Measurements from ENCODE around the gene ST3GAL5. TPM values are rescaled to one million over a fixed set of nuclear protein-coding genes. Genes with fewer than 3 reads are reported as not detected.

The ST3GAL5 gene
- polyA plus RNA-seq, 1 of the 3 experiments (the other 2 are of a cell fraction): 37.6 TPM

GRCh38 chr2:85873679-85874078 lies 15.1 kb downstream of the ST3GAL5 start:
- CTCF ChIA-PET: interaction anchor here (1.1 kb wide), 1 partner anchor 14 kb away, joined by 3 read pairs; no protein-coding TSS in a partner anchor
- no peaks in the 10 kb centered on the region for H3K9me3 ChIP-seq
- DNase-seq: peak; percentile 25

GRCh38 chr2:85872536-85873161 lies 16.1 kb downstream of the ST3GAL5 start:
- Histone ChIP-seq H3K4me2 (no peak overlapping the region), H4K20me1 (ENCODE audit: insufficient read depth) (0 out of 2 replicates have a peak, but pooled peaks cover 8% of the 10 kb centered on the region), H3K9ac (no peak overlapping the region), H3K36me3 (replicated peaks in 1 of 2; ENCODE audit: control insufficient read depth in 1 of 2, insufficient read depth in 2 of 2, low read length in 1 of 2) (peaks cover 4 to 10% of the 10 kb centered on the region in 2 experiments), H2AFZ (ENCODE audit: low read depth) (no peak overlapping the region), H3K9me3 (no peaks in the 10 kb centered on the region), H3K79me2 (ENCODE audit: insufficient read depth) (peaks cover 31% of the 10 kb centered on the region; the same call in 1 of the 2 replicates), H3F3A (replicated peaks; ENCODE audit: insufficient read depth) (no peaks in the 10 kb centered on the region), H3K27me3 (ENCODE audit: insufficient read depth) (no peaks in the 10 kb centered on the region), H3K4me1 (ENCODE audit: control insufficient read depth in 1 of 2, insufficient read depth in 2 of 2, low read depth in 1 of 2, low read length in 1 of 2) (no peaks in the 10 kb centered on the region; a peak in 1 of 4 replicates), H3K27ac (ENCODE audit: low read depth in 2 of 2, low read length in 1 of 2) (no peak overlapping the region), H3K4me3 (ENCODE audit: low read depth in 2 of 2, low read length in 1 of 2) (no peak overlapping the region), H3K9me2 (no peaks in the 10 kb centered on the region)
- ChIA-PET POLR2A (no interaction called here), CTCF (interaction anchor here (1.1 kb wide), 1 partner anchor 13 kb away, joined by 3 read pairs; no protein-coding TSS in a partner anchor)
- 97% methylated on average over 13 of the region's 16 CpGs for WGBS (ENCODE audit: low lambda C conversion rate)
- no peak for DNase-seq
- TF ChIP-seq PBX3 (IDR thresholded peaks at IDR 0.05) (no peak), EZH2phosphoT487 (IDR thresholded peaks at IDR 0.05; ENCODE audit: borderline replicate concordance, low read depth) (no peak), RCOR1 (IDR thresholded peaks at IDR 0.05; ENCODE audit: low read length) (no peak), TCF12 (IDR thresholded peaks at IDR 0.05) (no peak), MEF2A (IDR thresholded peaks at IDR 0.05; ENCODE audit: borderline replicate concordance, low read depth) (no peak), NFIC (IDR thresholded peaks at IDR 0.05; ENCODE audit: borderline replicate concordance) (no peak), RFX5 (IDR thresholded peaks at IDR 0.05; ENCODE audit: low read length) (no peak), SIN3A (IDR thresholded peaks at IDR 0.05; ENCODE audit: borderline replicate concordance, low read depth, low read length) (no peak), POLR2AphosphoS5 (IDR thresholded peaks at IDR 0.05; ENCODE audit: low read depth, low read length) (no peak), GABPA (IDR thresholded peaks at IDR 0.05; ENCODE audit: low read depth) (no peak), SMC3 (IDR thresholded peaks at IDR 0.05; ENCODE audit: low read depth, low read length) (no peak), MXI1 (IDR thresholded peaks at IDR 0.05; ENCODE audit: low read depth, low read length) (no peak), JUND (IDR thresholded peaks at IDR 0.05) (no peak), RXRA (IDR thresholded peaks at IDR 0.05; ENCODE audit: borderline replicate concordance, low read depth) (no peak)

More at GRCh38 chr2:85873679-85874078, 15.1 kb downstream of the ST3GAL5 start:
- Histone ChIP-seq H3K4me3 (ENCODE audit: low read depth in 2 of 2, low read length in 1 of 2) (no peak overlapping the region), H3K9ac (no peak overlapping the region), H3K9me2 (no peaks in the 10 kb centered on the region), H3F3A (replicated peaks; ENCODE audit: insufficient read depth) (no peaks in the 10 kb centered on the region), H3K4me2 (no peak overlapping the region), H3K27me3 (ENCODE audit: insufficient read depth) (no peaks in the 10 kb centered on the region), H4K20me1 (ENCODE audit: insufficient read depth) (0 out of 2 replicates have a peak, but pooled peaks cover 8% of the 10 kb centered on the region), H3K79me2 (ENCODE audit: insufficient read depth) (peaks cover 31% of the 10 kb centered on the region; the same call in 1 of the 2 replicates), H2AFZ (ENCODE audit: low read depth) (no peak overlapping the region), H3K4me1 (ENCODE audit: control insufficient read depth in 1 of 2, insufficient read depth in 2 of 2, low read depth in 1 of 2, low read length in 1 of 2) (no peaks in the 10 kb centered on the region; a peak in 1 of 4 replicates), H3K27ac (ENCODE audit: low read depth in 2 of 2, low read length in 1 of 2) (no peak overlapping the region), H3K36me3 (replicated peaks in 1 of 2; ENCODE audit: control insufficient read depth in 1 of 2, insufficient read depth in 2 of 2, low read length in 1 of 2) (peaks cover 4 to 10% of the 10 kb centered on the region in 2 experiments)
- WGBS (ENCODE audit: low lambda C conversion rate): 96% methylated on average over 4 of the region's 4 CpGs
- no peak for TF ChIP-seq ZBTB33 (IDR thresholded peaks at IDR 0.05; ENCODE audit: borderline replicate concordance, low read depth)
- TF ChIP-seq CTCF (IDR thresholded peaks at IDR 0.05): peak; percentile 36
- POLR2A ChIA-PET: no interaction called here
